Measurements from ENCODE around the gene SHFL. TPM values are rescaled to one million over a fixed set of nuclear protein-coding genes. Genes with fewer than 3 reads are reported as not detected.

The SHFL gene
- total RNA-seq, 4 donors from 2014 or later: 23.4 to 31.6 (median 26.2) TPM

DNA sequence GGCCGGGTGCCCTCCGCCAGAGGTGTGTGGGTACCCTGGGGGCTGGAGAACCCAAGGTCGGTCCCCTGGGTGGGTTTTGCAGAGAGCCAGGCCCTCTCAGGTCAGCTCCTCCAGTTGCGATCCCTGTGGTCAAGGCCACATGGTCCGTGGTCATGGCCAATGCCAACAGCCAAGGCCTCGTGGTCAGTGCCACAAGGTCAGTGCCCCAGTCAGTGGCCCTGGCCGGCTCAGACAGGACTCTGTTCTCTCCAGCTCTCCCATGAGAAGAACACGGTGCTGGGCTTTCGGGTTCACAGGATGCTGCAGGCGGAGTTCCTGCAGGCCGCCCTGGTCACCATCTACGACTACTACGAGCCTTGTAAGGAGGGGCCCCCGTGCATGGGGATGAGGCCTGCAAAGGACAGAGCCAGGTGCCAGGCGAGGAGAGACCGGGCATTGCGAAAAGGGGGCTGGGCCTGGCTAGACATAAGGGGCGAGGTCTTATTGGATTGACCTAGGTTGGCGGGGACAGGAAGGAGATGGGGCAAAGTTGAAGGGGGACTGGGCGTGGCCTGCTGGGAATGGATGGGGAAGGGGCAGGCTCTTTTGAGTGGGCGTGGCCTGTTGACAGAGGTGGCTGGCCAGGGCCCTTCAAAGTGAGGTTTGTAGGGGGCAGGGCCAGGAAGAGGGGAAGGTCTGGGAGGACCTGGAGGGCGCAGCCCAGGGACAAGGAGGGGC, 15.2 kb upstream of the SHFL start:
- H3K9me3 ChIP-seq: peaks cover 0 to 11% (median 0%) of the 10 kb centered on the region in 3 donors
- TF ChIP-seq POLR2A (IDR thresholded peaks at IDR 0.05): no peak
- TF ChIP-seq, protein P1, sequence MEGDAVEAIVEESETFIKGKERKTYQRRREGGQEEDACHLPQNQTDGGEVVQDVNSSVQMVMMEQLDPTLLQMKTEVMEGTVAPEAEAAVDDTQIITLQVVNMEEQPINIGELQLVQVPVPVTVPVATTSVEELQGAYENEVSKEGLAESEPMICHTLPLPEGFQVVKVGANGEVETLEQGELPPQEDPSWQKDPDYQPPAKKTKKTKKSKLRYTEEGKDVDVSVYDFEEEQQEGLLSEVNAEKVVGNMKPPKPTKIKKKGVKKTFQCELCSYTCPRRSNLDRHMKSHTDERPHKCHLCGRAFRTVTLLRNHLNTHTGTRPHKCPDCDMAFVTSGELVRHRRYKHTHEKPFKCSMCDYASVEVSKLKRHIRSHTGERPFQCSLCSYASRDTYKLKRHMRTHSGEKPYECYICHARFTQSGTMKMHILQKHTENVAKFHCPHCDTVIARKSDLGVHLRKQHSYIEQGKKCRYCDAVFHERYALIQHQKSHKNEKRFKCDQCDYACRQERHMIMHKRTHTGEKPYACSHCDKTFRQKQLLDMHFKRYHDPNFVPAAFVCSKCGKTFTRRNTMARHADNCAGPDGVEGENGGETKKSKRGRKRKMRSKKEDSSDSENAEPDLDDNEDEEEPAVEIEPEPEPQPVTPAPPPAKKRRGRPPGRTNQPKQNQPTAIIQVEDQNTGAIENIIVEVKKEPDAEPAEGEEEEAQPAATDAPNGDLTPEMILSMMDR (IDR thresholded peaks at IDR 0.05): no peak
- no peak for TF ChIP-seq POLR2AphosphoS5 (IDR thresholded peaks at IDR 0.05)
- TF ChIP-seq EP300 (IDR thresholded peaks at IDR 0.05): no peak
- WGBS, 2 donors (ENCODE audit: low coverage in 1 of 2): 54 to 81% methylated on average over 6 to 7 of the region's 22 CpGs
- H3K27ac ChIP-seq: no peak overlapping the region
- H3K4me3 ChIP-seq: no peak overlapping the region
- ATAC-seq: no peak
- H3K4me1 ChIP-seq: no peaks in the 10 kb centered on the region
- H3K27me3 ChIP-seq: peaks cover 59% of the 10 kb centered on the region
- no peaks in the 10 kb centered on the region for H3K36me3 ChIP-seq

GRCh38 chr19:10074153-10074552, 12.0 kb upstream of the SHFL start:
- peaks cover 43% of the 10 kb centered on the region for H3K27me3 ChIP-seq
- no peaks in the 10 kb centered on the region for H3K4me1 ChIP-seq
- H3K4me3 ChIP-seq: no peak overlapping the region
- peaks cover 0 to 15% (median 0%) of the 10 kb centered on the region in 3 donors for H3K9me3 ChIP-seq
- no peaks in the 10 kb centered on the region for H3K36me3 ChIP-seq
- no peak for ATAC-seq
- WGBS, 2 donors (ENCODE audit: low coverage in 1 of 2): 43% methylated on average over 1 of the region's 2 CpGs; no CpG with 5 or more reads in 1 of the 2 donors
- no peak overlapping the region for H3K27ac ChIP-seq
- TF ChIP-seq, protein P1 (IDR thresholded peaks at IDR 0.05): peak in 1 of 4 experiments; percentile 17
- no peak for TF ChIP-seq POLR2A (IDR thresholded peaks at IDR 0.05)

GRCh38 chr19:10076535-10076934, 9.6 kb upstream of the SHFL start:
- H3K9me3 ChIP-seq: peaks cover 0 to 15% (median 0%) of the 10 kb centered on the region in 3 donors
- no peaks in the 10 kb centered on the region for H3K4me1 ChIP-seq
- TF ChIP-seq POLR2A (IDR thresholded peaks at IDR 0.05) (no peak), POLR2AphosphoS5 (IDR thresholded peaks at IDR 0.05) (no peak), EP300 (IDR thresholded peaks at IDR 0.05) (no peak)
- TF ChIP-seq, protein P1 (IDR thresholded peaks at IDR 0.05): no peak
- peaks cover 33% of the 10 kb centered on the region for H3K27me3 ChIP-seq
- H3K27ac ChIP-seq: no peak overlapping the region
- 83 to 85% methylated on average over 6 of the region's 6 CpGs for WGBS, 2 donors (ENCODE audit: low coverage in 1 of 2)
- no peak overlapping the region for H3K4me3 ChIP-seq
- no peaks in the 10 kb centered on the region for H3K36me3 ChIP-seq
- ATAC-seq: no peak

GRCh38 chr19:10078329-10078728, 7.8 kb upstream of the SHFL start:
- Histone ChIP-seq H3K9me3 (peaks cover 0 to 13% (median 0%) of the 10 kb centered on the region in 3 donors), H3K27ac (no peak overlapping the region), H3K27me3 (peaks cover 22% of the 10 kb centered on the region), H3K36me3 (no peaks in the 10 kb centered on the region), H3K4me1 (no peaks in the 10 kb centered on the region), H3K4me3 (no peak overlapping the region)
- TF ChIP-seq POLR2AphosphoS5 (IDR thresholded peaks at IDR 0.05) (no peak), EP300 (IDR thresholded peaks at IDR 0.05) (no peak), POLR2A (IDR thresholded peaks at IDR 0.05) (no peak)
- TF ChIP-seq, protein P1 (IDR thresholded peaks at IDR 0.05): no peak
- 52 to 56% methylated on average over 4 to 8 of the region's 8 CpGs for WGBS, 2 donors (ENCODE audit: low coverage in 1 of 2)
- ATAC-seq: no peak

DNA sequence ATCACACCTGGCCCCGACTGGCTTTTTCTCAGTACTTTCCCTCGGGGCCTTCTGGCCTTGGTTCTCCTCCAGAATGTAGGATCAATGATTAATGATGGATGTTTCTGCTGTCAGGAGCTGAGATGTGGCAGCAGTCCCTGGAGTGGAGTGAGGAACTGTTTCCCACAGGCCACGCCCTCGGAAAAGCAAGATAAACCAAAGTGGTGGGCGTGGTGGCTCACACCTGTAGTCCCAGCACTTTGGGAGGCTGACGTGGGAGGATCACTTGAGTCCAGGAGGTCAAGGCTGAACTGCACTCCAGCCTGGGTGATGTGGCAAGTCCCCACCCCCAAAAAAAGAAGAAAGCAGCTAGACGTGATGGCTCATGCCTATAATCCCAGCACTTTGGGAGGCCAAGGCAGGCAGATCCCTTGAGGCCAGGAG, 7.1 kb upstream of the SHFL start:
- Histone ChIP-seq H3K4me3 (no peak overlapping the region), H3K36me3 (no peaks in the 10 kb centered on the region), H3K27me3 (peaks cover 17% of the 10 kb centered on the region), H3K27ac (no peak overlapping the region), H3K4me1 (no peaks in the 10 kb centered on the region), H3K9me3 (peaks cover 0 to 6% (median 0%) of the 10 kb centered on the region in 3 donors)
- ATAC-seq: no peak
- WGBS, 2 donors (ENCODE audit: low coverage in 1 of 2): 22 to 54% methylated on average over 3 to 7 of the region's 7 CpGs
- TF ChIP-seq POLR2A (IDR thresholded peaks at IDR 0.05) (no peak), EP300 (IDR thresholded peaks at IDR 0.05) (no peak), POLR2AphosphoS5 (IDR thresholded peaks at IDR 0.05) (no peak)
- TF ChIP-seq, protein P1 (IDR thresholded peaks at IDR 0.05): no peak

Data from gastroesophageal sphincter (tissue), 4 donors.